Chondrocyte (in vitro differentiated cells): ENCODE data around the gene CCL7. TPM values are rescaled to one million over a fixed set of nuclear protein-coding genes. Genes with fewer than 3 reads are reported as not detected.

Experiments used
- DNase-seq: peaks from one replicate; pipeline ENCODE4 v3.0.0; 2021; ENCODE audit warnings: mixed read lengths, low spot score
- H3K27ac Mint-ChIP-seq: one replicate; pipeline ENCODE4 v1.8.0; 2021; ENCODE audit warnings: mild to moderate bottlenecking, moderate library complexity, mixed read lengths; ENCODE audit not compliant: unreplicated experiment
- H3K27me3 Mint-ChIP-seq: 2 replicates; pipeline ENCODE4 v1.8.0; 2021; ENCODE audit warnings: low read depth, mixed read lengths
- H3K36me3 Mint-ChIP-seq: 2 replicates; pipeline ENCODE4 v1.8.0; 2021; ENCODE audit warnings: low read depth, mixed read lengths
- H3K4me1 Mint-ChIP-seq: 2 replicates; pipeline ENCODE4 v1.8.0; 2021; ENCODE audit warnings: low read depth, mild to moderate bottlenecking, mixed read lengths
- H3K4me3 Mint-ChIP-seq: one replicate; pipeline ENCODE4 v1.8.0; 2021; ENCODE audit warnings: mild to moderate bottlenecking, moderate library complexity, mixed read lengths; ENCODE audit not compliant: unreplicated experiment
- H3K9me3 Mint-ChIP-seq: 2 replicates; pipeline ENCODE4 v1.8.0; 2021; ENCODE audit warnings: low read depth, mixed read lengths
- total RNA-seq: library from RNA; stranded (reverse); gene quantifications from 3 replicates; pipeline ENCODE4 v1.2.1, GENCODE V29; 2021
- TF ChIP-seq, protein P1 (sequence below): fragments of 200-600 bp; sonication (generic); IDR thresholded peaks from 2 replicates; pipeline ENCODE4 v1.5.0; 2021; ENCODE audit warnings: antibody characterized with exemption, mild to moderate bottlenecking, moderate library complexity

The CCL7 gene
- total RNA-seq, 1 donor from 2014 or later: not detected

DNA sequence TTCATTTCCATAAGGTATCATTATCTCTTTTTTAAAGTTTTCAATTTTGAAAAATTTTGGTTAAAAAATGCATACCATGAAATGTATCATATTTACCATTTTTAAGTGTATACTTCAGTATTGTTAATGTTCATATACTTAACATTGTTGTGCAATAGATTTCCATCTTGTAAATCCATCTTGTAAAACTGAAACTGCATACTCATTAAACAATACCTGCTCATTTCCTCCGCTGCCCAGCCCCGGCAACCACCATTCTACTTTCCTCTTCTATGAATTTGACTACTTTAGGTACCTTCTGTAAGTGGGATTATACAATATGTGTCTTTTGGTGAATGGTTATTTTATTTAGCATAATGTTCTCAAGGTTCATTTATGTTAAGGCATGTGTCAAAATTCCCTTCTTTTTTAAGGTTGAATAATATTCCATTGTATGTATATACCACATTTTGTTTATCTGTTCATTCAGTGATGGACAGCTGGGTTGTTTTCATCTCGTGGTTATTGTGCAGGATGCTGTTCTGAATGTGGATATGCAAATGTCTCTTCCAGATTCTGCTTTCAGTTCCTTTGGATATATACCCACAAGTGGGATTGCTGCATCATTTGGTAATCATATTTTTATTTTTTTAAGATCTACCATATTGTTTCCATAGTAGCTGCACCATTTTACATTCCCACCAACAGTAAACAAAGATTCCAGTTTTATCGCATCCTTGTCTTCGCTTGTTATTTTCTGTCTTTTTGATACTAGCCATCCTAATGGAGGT is 8.3 kb upstream of the CCL7 start:
- no peak for DNase-seq
- peaks cover 12% of the 10 kb centered on the region for H3K27me3 Mint-ChIP-seq
- TF ChIP-seq, protein P1, sequence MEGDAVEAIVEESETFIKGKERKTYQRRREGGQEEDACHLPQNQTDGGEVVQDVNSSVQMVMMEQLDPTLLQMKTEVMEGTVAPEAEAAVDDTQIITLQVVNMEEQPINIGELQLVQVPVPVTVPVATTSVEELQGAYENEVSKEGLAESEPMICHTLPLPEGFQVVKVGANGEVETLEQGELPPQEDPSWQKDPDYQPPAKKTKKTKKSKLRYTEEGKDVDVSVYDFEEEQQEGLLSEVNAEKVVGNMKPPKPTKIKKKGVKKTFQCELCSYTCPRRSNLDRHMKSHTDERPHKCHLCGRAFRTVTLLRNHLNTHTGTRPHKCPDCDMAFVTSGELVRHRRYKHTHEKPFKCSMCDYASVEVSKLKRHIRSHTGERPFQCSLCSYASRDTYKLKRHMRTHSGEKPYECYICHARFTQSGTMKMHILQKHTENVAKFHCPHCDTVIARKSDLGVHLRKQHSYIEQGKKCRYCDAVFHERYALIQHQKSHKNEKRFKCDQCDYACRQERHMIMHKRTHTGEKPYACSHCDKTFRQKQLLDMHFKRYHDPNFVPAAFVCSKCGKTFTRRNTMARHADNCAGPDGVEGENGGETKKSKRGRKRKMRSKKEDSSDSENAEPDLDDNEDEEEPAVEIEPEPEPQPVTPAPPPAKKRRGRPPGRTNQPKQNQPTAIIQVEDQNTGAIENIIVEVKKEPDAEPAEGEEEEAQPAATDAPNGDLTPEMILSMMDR: no peak
- no peaks in the 10 kb centered on the region for H3K9me3 Mint-ChIP-seq
- H3K4me3 Mint-ChIP-seq: no peak overlapping the region
- H3K27ac Mint-ChIP-seq: no peak overlapping the region
- peaks cover 19% of the 10 kb centered on the region for H3K4me1 Mint-ChIP-seq
- H3K36me3 Mint-ChIP-seq: no peaks in the 10 kb centered on the region

DNA sequence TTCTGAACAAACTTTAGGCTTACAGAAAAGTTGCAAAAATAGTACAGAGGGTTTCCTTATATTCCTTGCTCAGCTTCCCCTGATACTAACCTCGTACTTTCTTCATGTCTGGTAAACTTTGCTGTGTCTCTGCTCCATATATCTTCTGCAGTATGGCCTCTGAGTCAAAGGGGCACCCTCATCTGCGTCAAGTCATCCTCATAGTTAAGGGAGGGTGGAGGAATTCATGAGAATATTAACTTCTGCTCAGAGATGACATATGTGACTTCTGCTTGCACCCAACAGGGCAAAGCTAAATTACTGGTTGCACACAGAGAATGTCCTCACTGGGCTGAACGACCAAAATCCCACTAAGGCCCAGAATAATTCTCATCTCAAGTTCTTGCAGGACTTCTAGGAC is 4.3 kb upstream of the CCL7 start:
- H3K36me3 Mint-ChIP-seq: no peaks in the 10 kb centered on the region
- H3K9me3 Mint-ChIP-seq: no peaks in the 10 kb centered on the region
- peaks cover 17% of the 10 kb centered on the region for H3K27me3 Mint-ChIP-seq
- no peak overlapping the region for H3K27ac Mint-ChIP-seq
- DNase-seq: no peak
- H3K4me3 Mint-ChIP-seq: no peak overlapping the region
- H3K4me1 Mint-ChIP-seq: no peaks in the 10 kb centered on the region
- TF ChIP-seq, protein P1: no peak

DNA sequence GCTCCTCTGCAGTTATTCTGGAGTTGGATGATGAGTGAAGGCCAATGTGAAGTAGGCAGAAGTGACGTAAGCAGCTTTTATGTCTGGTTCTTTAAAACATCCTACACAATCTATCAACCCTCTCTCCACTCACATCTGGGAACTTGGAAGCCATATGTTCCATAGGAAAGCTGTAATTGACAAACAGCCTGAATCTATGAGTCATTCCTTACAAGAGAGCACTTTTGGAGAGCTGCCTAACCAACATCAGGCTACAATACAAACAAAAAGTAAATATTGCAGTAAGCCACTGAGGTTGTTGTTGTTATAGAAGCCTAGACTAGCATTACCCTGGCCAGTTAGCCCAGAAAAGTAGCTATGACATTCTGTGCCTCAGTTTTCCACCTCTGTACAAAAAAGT is 5.9 kb downstream of the CCL7 start:
- Mint-ChIP-seq H3K4me3 (no peak overlapping the region), H3K36me3 (peaks cover 3% of the 10 kb centered on the region), H3K9me3 (peaks cover 5% of the 10 kb centered on the region), H3K27ac (no peak overlapping the region), H3K4me1 (peaks cover 5% of the 10 kb centered on the region), H3K27me3 (peaks cover 32% of the 10 kb centered on the region)
- no peak for DNase-seq
- TF ChIP-seq, protein P1: no peak

DNA sequence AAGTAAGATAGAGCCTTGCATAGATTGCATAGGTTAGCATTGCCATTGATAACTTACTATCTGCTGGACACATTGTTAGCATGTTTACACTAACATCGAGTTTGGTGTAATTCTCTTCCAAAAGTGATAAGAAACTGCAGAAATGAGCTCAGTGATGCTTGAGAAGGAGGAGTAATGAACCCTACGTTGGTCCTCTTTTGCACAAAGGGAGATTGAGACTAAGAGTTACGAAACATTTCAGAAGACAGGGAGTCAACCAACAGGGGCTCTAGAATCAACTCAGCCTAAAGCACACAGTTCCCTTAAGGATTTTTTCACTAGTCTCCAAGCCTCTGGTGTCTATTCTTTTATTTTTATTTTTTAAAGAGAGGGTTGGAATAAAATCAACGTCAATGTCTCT is 6.8 kb downstream of the CCL7 start:
- H3K4me3 Mint-ChIP-seq: no peak overlapping the region
- no peak for DNase-seq
- peaks cover 5% of the 10 kb centered on the region for H3K9me3 Mint-ChIP-seq
- H3K27me3 Mint-ChIP-seq: peaks cover 32% of the 10 kb centered on the region
- TF ChIP-seq, protein P1: no peak
- H3K36me3 Mint-ChIP-seq: peaks cover 3% of the 10 kb centered on the region
- no peak overlapping the region for H3K27ac Mint-ChIP-seq
- H3K4me1 Mint-ChIP-seq: peaks cover 5% of the 10 kb centered on the region

DNA sequence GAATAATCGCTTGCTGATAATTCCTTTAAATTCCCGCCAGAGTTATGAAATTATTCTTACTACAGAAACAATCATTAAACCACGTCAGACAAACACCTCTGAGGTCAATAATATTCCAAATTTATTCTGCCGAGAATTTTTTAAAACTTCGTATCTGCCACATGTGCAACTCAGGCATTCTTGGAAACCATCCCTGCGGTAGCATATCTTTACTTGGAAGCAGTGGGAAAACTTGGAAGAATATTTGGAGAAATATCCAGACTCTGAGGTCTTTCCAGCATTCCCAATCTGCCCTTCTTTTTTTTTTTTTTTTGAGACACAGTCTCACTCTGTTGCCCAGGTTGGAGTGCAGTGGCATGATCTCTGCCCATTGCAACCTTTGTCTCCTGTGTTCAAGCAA is 13.6 kb downstream of the CCL7 start:
- Mint-ChIP-seq H3K9me3 (no peaks in the 10 kb centered on the region), H3K4me3 (no peak overlapping the region), H3K4me1 (peaks cover 14% of the 10 kb centered on the region), H3K27ac (no peak overlapping the region), H3K36me3 (no peaks in the 10 kb centered on the region), H3K27me3 (peaks cover 23% of the 10 kb centered on the region)
- no peak for DNase-seq
- TF ChIP-seq, protein P1: no peak
